ENCODE results near the gene SNX7.

SNX7 gene

DNA sequence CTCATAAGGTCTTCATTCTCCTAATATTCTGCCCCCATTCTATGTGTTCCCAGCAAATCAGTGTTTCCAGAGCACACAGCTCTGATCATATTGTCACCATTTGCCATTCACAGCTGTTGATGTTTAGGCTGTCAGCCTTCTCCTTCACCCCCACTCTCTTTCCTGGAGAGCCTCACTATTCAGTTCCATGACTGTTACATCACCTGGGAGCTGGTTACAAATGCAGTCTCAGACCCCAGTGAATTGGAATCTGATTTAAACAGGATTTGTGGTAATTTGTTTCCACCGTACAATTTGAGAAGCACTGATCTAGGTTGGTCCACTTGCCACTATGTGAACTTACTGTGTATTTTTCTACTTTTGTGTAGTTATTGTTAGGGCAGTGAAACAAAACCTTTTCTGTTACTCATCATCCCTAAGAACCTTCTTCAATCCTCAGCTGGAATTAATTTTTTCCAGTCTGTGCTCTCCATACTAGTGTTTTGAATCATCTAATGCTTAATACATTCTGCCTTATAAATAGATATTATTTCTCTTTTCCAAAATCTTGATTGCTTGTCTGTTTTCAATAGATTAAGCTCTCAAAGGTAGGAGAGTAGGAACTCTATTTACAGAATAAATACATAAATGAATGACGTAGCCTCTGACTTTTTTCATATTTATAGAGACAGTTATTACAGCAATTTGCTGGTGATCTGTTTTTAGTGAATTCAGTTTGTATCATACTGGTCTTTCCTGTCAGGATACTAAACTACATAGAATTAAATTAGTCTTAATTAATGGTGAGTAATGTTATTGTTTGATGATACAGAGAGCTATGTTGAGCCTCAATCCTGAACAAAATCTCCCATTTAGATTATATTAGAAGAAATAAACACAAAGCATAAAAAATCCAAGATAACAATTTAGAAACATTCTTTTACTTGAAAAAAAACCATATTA lies 8.1 kb downstream of the SNX7 start:
- Histone ChIP-seq H3K9me3 (ENCODE audit: control insufficient read depth, insufficient read depth, low read length) (no peaks in the 10 kb centered on the region), H3K4me3 (ENCODE audit: low read length) (no peak overlapping the region), H3K36me3 (ENCODE audit: control insufficient read depth, insufficient read depth, low read length) (no peaks in the 10 kb centered on the region), H3K4me1 (ENCODE audit: control insufficient read depth, insufficient read depth, low read length) (no peaks in the 10 kb centered on the region), H3K27me3 (ENCODE audit: control insufficient read depth, insufficient read depth, low read length) (no peaks in the 10 kb centered on the region), H3K27ac (ENCODE audit: low read length) (no peak overlapping the region)
- WGBS (ENCODE audit: insufficient coverage, insufficient read length): no CpG with 5 or more reads among the region's 2 CpGs
- no peak for DNase-seq (ENCODE audit: low read depth, low spot score)

DNA sequence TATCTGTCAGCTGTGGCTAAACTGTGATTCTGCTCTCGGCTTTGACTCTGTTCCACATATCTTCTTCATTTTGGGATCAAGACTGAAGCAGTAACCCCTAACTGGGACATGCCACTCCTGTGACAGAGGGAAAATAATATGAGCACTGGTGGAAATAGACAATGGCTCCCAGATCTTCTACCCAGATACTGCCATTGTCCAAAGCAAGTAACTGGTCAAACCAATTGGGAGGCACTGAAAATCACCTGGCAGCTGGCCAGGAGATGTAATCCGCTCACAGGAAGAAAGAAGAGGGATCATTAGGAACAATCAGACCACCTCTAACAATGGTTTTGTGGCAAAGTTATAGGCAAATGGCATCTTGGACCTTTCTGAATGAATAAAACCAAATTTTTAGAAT lies 10.7 kb downstream of the SNX7 start:
- DNase-seq (ENCODE audit: low read depth, low spot score): no peak
- WGBS (ENCODE audit: insufficient coverage, insufficient read length): no CpG with 5 or more reads among the region's 2 CpGs
- Histone ChIP-seq H3K36me3 (ENCODE audit: control insufficient read depth, insufficient read depth, low read length) (no peaks in the 10 kb centered on the region), H3K4me1 (ENCODE audit: control insufficient read depth, insufficient read depth, low read length) (no peaks in the 10 kb centered on the region), H3K27ac (ENCODE audit: low read length) (no peak overlapping the region), H3K27me3 (ENCODE audit: control insufficient read depth, insufficient read depth, low read length) (no peaks in the 10 kb centered on the region), H3K4me3 (ENCODE audit: low read length) (no peak overlapping the region), H3K9me3 (ENCODE audit: control insufficient read depth, insufficient read depth, low read length) (no peaks in the 10 kb centered on the region)

DNA sequence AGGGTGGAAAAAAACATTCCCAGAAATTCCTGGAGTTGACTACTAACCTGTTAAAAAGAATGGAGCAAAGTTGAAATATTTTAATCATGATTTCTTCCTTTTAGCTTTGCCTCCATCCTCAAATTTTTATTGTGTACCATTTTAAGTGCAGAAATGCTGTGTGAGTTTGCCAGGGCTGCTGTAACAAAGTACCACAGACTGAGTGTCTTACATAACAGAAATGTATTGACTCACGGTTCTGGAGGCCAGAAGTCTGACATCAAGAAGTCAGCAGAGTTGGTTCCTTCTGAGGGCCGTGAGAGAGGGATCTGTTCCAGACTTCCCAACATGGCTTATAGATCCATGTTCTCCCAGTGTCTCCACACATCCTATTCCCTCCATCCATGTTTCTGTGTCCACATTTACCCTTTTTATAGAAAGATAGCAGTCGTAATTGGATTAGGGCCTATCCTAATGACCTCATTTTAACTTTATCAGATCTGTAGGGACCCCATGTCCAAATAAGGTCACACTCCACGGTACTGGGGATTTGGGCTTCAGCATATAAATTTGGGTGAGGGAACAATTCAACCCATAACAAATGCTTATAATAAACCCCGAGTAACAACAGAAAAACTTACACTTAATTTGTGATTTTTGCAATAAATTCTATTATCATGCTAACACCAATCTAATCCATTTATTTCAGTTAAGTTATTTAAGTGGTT lies 12.7 kb downstream of the SNX7 start:
- Histone ChIP-seq H3K9me3 (ENCODE audit: control insufficient read depth, insufficient read depth, low read length) (no peaks in the 10 kb centered on the region), H3K27ac (ENCODE audit: low read length) (no peak overlapping the region), H3K4me1 (ENCODE audit: control insufficient read depth, insufficient read depth, low read length) (no peaks in the 10 kb centered on the region), H3K36me3 (ENCODE audit: control insufficient read depth, insufficient read depth, low read length) (no peaks in the 10 kb centered on the region), H3K27me3 (ENCODE audit: control insufficient read depth, insufficient read depth, low read length) (no peaks in the 10 kb centered on the region), H3K4me3 (ENCODE audit: low read length) (no peak overlapping the region)
- no peak for DNase-seq (ENCODE audit: low read depth, low spot score)
- WGBS (ENCODE audit: insufficient coverage, insufficient read length): no CpG with 5 or more reads among the region's 5 CpGs

DNA sequence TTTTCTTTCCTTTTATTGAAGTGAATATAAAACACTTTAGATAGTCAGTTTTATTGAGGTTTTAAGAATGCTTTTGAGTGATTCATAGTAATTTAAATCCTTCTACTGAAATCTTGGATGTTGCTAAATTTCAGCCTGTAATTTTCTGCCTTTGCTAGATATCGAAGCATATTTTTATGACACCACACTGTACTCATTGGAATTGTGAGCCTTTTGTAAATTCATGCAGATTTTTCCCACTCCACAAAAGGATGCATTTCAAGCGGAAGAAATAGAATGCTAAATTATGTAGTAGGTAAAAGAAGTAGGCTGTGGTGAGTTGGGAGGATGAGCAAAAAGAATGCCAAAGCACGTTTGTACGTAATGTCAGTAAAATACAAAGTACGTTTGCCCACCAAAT lies 13.8 kb downstream of the SNX7 start:
- H3K27me3 ChIP-seq (ENCODE audit: control insufficient read depth, insufficient read depth, low read length): no peaks in the 10 kb centered on the region

GRCh38 chr1:98677288-98677687 lies 15.8 kb downstream of the SNX7 start:
- no peak for DNase-seq (ENCODE audit: low read depth, low spot score)
- no peaks in the 10 kb centered on the region for H3K9me3 ChIP-seq (ENCODE audit: control insufficient read depth, insufficient read depth, low read length)
- WGBS (ENCODE audit: insufficient coverage, insufficient read length): no CpG with 5 or more reads among the region's 4 CpGs

More for the DNA sequence above, 13.8 kb downstream of the SNX7 start:
- Histone ChIP-seq H3K4me3 (ENCODE audit: low read length) (no peak overlapping the region), H3K9me3 (ENCODE audit: control insufficient read depth, insufficient read depth, low read length) (no peaks in the 10 kb centered on the region), H3K4me1 (ENCODE audit: control insufficient read depth, insufficient read depth, low read length) (no peaks in the 10 kb centered on the region), H3K27ac (ENCODE audit: low read length) (no peak overlapping the region), H3K36me3 (ENCODE audit: control insufficient read depth, insufficient read depth, low read length) (no peaks in the 10 kb centered on the region)
- WGBS (ENCODE audit: insufficient coverage, insufficient read length): no CpG with 5 or more reads among the region's 5 CpGs
- no peak for DNase-seq (ENCODE audit: low read depth, low spot score)

GRCh38 chr1:98681812-98682211 lies 20.3 kb downstream of the SNX7 start:
- Histone ChIP-seq H3K4me3 (ENCODE audit: low read length) (no peak overlapping the region), H3K27me3 (ENCODE audit: control insufficient read depth, insufficient read depth, low read length) (no peaks in the 10 kb centered on the region), H3K9me3 (ENCODE audit: control insufficient read depth, insufficient read depth, low read length) (no peaks in the 10 kb centered on the region), H3K27ac (ENCODE audit: low read length) (no peak overlapping the region), H3K36me3 (ENCODE audit: control insufficient read depth, insufficient read depth, low read length) (no peaks in the 10 kb centered on the region), H3K4me1 (ENCODE audit: control insufficient read depth, insufficient read depth, low read length) (no peaks in the 10 kb centered on the region)
- WGBS (ENCODE audit: insufficient coverage, insufficient read length): 100% methylated on average over 1 of the region's 3 CpGs
- DNase-seq (ENCODE audit: low read depth, low spot score): no peak

More at GRCh38 chr1:98677288-98677687, 15.8 kb downstream of the SNX7 start:
- no peak overlapping the region for H3K4me3 ChIP-seq (ENCODE audit: low read length)
- H3K27me3 ChIP-seq (ENCODE audit: control insufficient read depth, insufficient read depth, low read length): no peaks in the 10 kb centered on the region
- no peak overlapping the region for H3K27ac ChIP-seq (ENCODE audit: low read length)
- H3K36me3 ChIP-seq (ENCODE audit: control insufficient read depth, insufficient read depth, low read length): no peaks in the 10 kb centered on the region
- H3K4me1 ChIP-seq (ENCODE audit: control insufficient read depth, insufficient read depth, low read length): no peaks in the 10 kb centered on the region

GRCh38 chr1:98688110-98688739 lies 26.7 kb downstream of the SNX7 start:
- DNase-seq (ENCODE audit: low read depth, low spot score): no peak
- Histone ChIP-seq H3K36me3 (ENCODE audit: control insufficient read depth, insufficient read depth, low read length) (no peaks in the 10 kb centered on the region), H3K4me1 (ENCODE audit: control insufficient read depth, insufficient read depth, low read length) (no peaks in the 10 kb centered on the region), H3K9me3 (ENCODE audit: control insufficient read depth, insufficient read depth, low read length) (no peaks in the 10 kb centered on the region), H3K27me3 (ENCODE audit: control insufficient read depth, insufficient read depth, low read length) (no peaks in the 10 kb centered on the region), H3K27ac (ENCODE audit: low read length) (no peak overlapping the region), H3K4me3 (ENCODE audit: low read length) (no peak overlapping the region)
- WGBS (ENCODE audit: insufficient coverage, insufficient read length): no CpG with 5 or more reads among the region's 2 CpGs

DNA sequence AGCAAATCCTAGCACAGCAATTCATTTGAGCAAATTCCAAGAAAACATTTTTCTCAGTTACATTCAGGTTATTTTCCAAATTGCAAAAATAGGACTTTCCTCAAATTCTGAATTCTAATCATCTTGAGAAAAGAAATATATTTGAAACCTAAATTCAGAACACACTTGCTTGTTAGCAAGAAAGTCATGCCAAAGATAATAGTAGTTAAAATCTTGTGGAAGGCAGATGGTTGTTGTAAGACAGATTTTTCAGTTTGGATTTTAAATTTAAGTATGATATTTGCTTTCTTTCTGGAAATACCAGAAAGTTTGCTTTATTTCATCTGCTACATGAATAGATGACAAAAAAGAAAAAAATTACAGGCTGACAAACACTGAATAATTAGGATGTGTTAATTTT lies 29.1 kb downstream of the SNX7 start:
- Histone ChIP-seq H3K4me3 (ENCODE audit: low read length) (no peak overlapping the region), H3K27ac (ENCODE audit: low read length) (no peak overlapping the region), H3K9me3 (ENCODE audit: control insufficient read depth, insufficient read depth, low read length) (no peaks in the 10 kb centered on the region), H3K4me1 (ENCODE audit: control insufficient read depth, insufficient read depth, low read length) (no peaks in the 10 kb centered on the region), H3K27me3 (ENCODE audit: control insufficient read depth, insufficient read depth, low read length) (no peaks in the 10 kb centered on the region), H3K36me3 (ENCODE audit: control insufficient read depth, insufficient read depth, low read length) (no peaks in the 10 kb centered on the region)
- no peak for DNase-seq (ENCODE audit: low read depth, low spot score)

DNA sequence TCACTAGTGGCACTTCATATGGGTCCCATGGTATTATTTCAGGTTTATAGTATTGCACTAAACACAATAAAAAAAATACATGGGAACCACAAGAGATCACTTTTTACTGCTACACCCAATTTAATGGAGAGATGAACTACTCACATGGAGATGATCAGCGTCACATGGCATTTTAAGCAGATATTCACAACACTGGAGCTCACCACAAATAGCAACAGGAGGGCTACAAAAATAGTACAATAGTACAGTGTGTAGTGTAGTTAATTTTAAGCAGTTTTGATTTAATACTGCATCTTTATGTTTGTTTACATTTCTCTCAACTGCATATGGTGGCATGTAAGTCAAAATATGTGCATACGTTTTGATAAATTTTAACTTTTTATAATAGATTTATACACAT lies 31.0 kb downstream of the SNX7 start:
- Histone ChIP-seq H3K27me3 (ENCODE audit: control insufficient read depth, insufficient read depth, low read length) (no peaks in the 10 kb centered on the region), H3K4me3 (ENCODE audit: low read length) (no peak overlapping the region), H3K36me3 (ENCODE audit: control insufficient read depth, insufficient read depth, low read length) (no peaks in the 10 kb centered on the region), H3K4me1 (ENCODE audit: control insufficient read depth, insufficient read depth, low read length) (no peaks in the 10 kb centered on the region), H3K27ac (ENCODE audit: low read length) (no peak overlapping the region), H3K9me3 (ENCODE audit: control insufficient read depth, insufficient read depth, low read length) (no peaks in the 10 kb centered on the region)
- WGBS (ENCODE audit: insufficient coverage, insufficient read length): no CpG with 5 or more reads among the region's 2 CpGs
- no peak for DNase-seq (ENCODE audit: low read depth, low spot score)

DNA sequence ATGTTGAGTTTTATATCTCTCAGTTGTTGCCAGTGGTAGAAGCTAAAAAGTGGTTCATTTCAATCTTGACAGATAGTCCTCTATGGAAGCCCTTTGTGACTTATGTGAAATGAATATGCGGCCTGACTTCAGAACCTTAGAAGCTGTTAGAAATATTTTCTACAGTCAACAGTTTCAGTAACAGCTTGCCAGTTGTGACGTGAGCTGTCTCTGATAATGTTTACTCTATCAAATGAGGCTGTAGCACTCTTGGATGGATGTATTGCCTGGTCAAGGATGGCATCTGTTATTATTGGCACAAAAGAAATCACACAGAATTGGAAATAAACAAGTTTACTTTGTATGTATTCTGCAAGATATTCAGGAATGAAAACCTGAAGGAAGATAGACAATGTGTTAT lies 31.9 kb downstream of the SNX7 start:
- Histone ChIP-seq H3K9me3 (ENCODE audit: control insufficient read depth, insufficient read depth, low read length) (no peaks in the 10 kb centered on the region), H3K27ac (ENCODE audit: low read length) (no peak overlapping the region), H3K4me1 (ENCODE audit: control insufficient read depth, insufficient read depth, low read length) (no peaks in the 10 kb centered on the region), H3K36me3 (ENCODE audit: control insufficient read depth, insufficient read depth, low read length) (no peaks in the 10 kb centered on the region), H3K4me3 (ENCODE audit: low read length) (no peak overlapping the region), H3K27me3 (ENCODE audit: control insufficient read depth, insufficient read depth, low read length) (no peaks in the 10 kb centered on the region)
- DNase-seq (ENCODE audit: low read depth, low spot score): no peak
- WGBS (ENCODE audit: insufficient coverage, insufficient read length): no CpG with 5 or more reads among the region's 2 CpGs
